AG08396 (cell line): ENCODE measurements around the gene DUOX1.
"Not testable (repeated sequence)": the region's sequence is repeated elsewhere in the genome, so short reads cannot be mapped to it uniquely, and the experiment has no call there.

Experiments
- DNase-seq: peaks from one replicate; pipeline ENCODE4 v3.0.0; 2012; ENCODE audit warnings: low spot score, mixed read lengths

Gene DUOX1

GRCh38 chr15:45129651-45130129 is at the start of gene DUOX1, which contains the start of gene DUOXA1:
DUOX1 (plus strand) TSS chr15:45129994; CDS start chr15:45131967, 1,973 bp downstream.
DUOXA1 (minus strand) TSS chr15:45129879; CDS start chr15:45123014, 6,865 bp downstream.
- DNase-seq, result no peak

DNA sequence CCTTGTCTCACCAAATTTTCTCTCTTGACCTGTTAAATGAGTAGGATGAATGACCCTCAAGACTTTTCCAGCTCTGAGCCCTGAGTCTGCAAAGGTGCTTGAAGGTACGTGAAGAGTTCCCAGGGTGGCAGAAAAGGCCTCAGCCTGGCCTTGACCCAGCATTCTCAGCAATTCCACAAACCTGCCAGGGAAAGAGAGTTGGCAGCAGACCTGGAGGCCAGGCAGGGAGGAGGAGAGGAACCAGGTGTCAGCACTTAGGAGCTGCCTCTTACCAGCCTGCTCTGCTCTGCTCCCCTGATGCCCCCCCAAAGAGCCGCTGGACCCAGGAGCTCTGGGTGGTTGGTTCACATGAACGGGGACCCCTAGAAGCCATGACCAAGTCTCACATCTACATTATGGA is 49.2 kb upstream of the DUOX1 start:
- not testable (repeated sequence) for DNase-seq

DNA sequence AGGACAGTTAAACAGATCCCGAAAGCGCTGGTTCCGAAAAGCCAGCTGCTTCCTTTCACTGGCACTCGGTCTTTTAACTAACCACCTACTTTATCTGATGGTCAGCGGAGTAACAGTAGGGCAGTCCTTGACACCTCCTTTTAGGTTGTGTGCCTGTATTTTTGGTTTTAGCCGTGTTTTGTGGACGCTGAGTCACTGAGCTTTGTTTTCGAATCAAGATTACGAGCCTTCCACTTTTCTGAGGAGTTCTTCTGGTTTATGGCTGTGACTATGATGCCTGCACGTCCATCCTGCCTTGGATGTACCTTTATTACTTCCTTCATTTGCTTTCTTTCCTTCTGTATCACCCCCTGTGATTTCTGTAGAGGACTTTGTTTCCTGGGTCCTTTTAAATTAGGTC is 47.4 kb upstream of the DUOX1 start:
- not testable (repeated sequence) for DNase-seq

- DNase-seq, result no peak
These were observed 46.6 kb upstream of the DUOX1 start for GRCh38 chr15:45083223-45083622.

- DNase-seq, result no peak
These were observed 45.6 kb upstream of the DUOX1 start for GRCh38 chr15:45084163-45084562.

- DNase-seq, result no peak
These were observed 42.3 kb upstream of the DUOX1 start for GRCh38 chr15:45087513-45087912.

GRCh38 chr15:45088801-45089711 is 40.7 kb upstream of the DUOX1 start:
- DNase-seq, result no peak

DNA sequence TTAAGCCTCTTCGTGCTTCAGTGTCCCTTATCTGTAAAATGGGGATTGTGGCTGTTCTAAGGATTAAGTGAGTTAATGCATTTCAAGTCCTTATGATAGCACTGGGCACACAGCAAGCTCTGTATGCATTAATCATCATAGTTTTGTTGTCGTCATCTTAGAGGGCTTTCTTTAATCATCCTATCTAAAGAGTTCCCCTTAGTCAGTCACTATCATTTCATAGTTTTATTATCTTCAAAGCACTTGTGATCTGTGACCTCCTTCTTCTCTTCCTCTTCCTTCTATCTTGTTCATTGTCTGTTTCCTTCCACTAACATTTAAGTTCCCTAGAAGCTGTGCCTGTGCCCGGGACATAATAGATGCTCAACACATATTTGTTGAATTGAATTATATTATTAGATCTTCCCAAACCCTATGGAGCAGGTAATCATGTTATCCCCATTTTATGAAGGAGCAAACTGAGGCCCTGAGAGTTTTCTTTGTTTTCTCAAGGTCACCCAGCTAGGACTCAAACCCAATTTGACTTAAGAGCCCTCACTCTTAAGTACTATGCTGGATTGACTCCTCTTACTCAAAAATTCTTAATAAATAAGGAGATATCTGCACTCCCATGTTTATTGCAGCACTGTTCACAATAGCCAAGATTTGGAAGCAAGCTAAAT is 40.0 kb upstream of the DUOX1 start:
- DNase-seq, result no peak

- no peak for DNase-seq
These were observed 38.6 kb upstream of the DUOX1 start for GRCh38 chr15:45091161-45091560.

- DNase-seq, result no peak
These were observed 38.2 kb upstream of the DUOX1 start for GRCh38 chr15:45091576-45091975.

DNA sequence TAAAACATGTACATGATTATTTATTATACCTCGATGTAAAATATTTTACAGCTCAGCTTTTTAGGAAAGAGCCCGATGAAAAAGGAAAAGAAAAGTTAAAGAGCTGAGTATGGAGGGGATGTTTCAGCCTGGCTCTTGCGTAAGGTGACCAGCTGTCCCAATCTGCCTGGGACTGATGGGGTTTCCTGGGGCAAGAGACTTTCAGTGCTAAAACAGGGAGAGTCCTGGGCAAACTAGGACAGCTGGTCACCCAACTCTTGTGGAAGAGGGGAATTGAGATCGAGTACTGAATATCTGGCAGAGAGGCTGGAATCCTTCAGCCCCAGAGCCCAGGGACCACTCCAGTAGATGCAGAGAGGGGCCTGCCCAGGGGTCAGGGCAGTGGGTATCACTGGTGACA is 36.8 kb upstream of the DUOX1 start:
- no peak for DNase-seq

DNA sequence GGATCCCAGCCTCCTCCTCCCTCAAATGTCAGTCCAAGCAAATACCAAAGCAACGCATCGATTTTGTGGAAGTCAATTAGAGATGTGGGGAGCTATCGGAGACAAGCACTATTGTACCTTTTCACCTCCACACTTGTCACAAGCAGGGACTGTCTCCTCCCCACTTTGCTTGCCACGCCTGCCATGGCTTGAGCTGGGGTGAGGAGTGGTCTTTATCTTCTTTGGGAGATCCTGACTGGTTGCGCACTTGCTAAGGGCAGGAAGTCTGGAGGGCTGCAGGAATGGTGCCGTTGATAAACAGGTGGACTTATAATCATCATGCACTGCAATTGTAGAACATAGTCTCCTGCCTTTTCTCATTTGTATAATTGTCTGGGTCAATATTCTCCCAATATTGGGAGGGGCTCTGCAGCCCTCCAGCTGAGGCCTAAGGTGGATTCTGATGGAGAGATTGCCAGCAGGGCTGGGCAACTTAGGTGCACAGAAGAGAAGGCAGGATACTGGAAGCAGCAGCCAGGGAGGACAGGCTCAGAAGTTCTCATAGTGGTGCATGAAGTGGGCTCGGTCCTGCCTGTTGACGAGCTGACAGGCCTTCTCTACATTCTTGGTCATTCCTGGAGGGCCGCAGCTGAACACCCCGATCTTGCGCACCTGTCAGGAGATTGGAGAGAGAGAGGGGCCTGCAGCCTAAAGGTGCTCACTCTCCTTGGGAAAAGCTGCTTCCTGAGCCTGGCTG is 36.0 kb upstream of the DUOX1 start:
- DNase-seq, result no peak

GRCh38 chr15:45094358-45094730 is 35.5 kb upstream of the DUOX1 start:
- no peak for DNase-seq

DNA sequence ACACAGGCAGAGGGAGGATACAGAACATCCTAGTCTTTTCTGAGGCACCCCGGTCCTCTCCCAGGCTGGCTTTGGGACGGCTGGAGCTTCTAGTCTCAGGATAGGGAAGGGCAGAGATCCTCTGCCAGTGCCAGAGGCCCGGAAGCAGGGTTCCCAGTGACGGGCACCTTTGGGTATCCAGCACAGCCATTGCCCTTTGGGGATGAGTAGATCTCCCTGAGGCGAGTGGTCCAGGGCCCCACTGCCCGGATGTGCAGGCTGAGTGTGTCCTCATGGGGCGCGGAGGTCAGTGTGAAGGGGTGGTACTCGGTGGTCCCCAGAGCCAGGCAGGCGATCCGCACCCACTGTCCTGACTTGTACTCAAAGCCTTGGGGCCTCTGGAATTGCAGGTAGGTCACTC is 34.1 kb upstream of the DUOX1 start:
- no peak for DNase-seq

GRCh38 chr15:45097466-45097865 is 32.3 kb upstream of the DUOX1 start:
- no peak for DNase-seq

GRCh38 chr15:45099549-45100165 is 30.1 kb upstream of the DUOX1 start:
- no peak for DNase-seq

GRCh38 chr15:45100884-45101625 is 28.7 kb upstream of the DUOX1 start:
- no peak for DNase-seq

GRCh38 chr15:45101749-45102148 is 28.0 kb upstream of the DUOX1 start:
- DNase-seq, result no peak

DNA sequence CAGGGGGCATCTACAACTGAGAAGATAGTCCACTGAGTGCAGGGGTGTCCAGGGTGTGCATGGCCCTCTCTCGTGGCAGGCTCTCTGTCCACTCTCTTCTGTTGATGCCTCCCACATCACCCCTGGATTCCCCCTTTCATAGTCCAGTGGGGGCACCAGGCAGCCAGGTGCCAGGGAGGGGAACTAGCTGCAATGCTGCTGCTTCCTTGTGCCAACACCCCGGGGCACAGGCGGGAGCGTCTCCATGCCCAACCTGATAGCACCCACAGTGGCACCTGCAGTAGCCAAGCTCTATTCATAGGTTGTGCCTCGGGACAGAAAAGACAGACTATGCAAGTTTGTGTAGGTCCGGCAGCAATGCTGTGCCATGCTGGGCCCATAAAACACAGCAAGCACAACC is 27.6 kb upstream of the DUOX1 start:
- DNase-seq, result no peak

DNA sequence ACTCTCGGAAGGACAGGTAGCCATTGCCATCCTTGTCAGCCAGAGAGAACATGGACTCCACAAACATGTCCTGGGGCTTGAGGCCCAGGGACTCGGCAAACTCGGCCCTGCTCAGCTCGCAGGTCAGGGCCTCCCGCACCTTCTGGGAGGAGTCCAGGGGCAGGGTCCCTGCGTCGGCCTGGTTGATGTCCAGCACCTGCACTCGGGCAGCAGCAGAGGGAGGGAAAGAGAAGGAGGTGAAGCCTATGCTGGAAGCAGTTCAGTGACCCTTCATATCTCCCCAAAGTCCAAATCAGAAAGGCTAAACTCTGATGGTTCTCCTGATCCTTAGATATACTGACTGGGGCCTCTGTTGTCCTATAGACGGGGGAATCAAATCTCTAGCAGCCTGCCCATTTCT is 25.6 kb upstream of the DUOX1 start:
- not testable (repeated sequence) for DNase-seq

DNA sequence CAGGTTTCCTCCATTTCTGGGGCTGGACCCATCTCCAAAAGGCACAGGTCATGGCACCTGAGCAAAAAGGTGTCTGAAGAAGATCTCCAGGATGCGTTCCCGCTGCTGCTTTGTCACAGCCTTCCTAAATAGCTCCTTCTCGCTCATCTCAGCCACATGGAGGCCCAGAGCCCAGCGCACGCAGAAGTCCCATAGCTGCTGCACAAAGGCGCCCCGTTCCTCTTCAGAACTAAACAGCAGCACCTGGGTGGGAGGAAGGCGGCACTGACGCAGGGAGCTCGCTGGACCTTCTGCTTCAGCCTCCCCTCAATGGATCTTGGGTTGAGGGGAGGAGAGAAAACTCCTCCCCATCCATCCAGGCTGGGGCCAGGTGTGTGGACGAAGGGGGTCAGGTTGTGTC is 24.2 kb upstream of the DUOX1 start:
- DNase-seq, result no peak
